Measurements from ENCODE around the gene RBX1.

GRCh38 chr22:40957601-40958000 is 6.4 kb downstream of the RBX1 start:
- no peak for TF ChIP-seq CTCF (conservative IDR thresholded peaks at IDR 0.05; ENCODE audit: low read depth in 2 of 2)
- TF ChIP-seq JUNB (IDR thresholded peaks at IDR 0.05; ENCODE audit: unreplicated experiment): no peak
- TF ChIP-seq EZH2 (IDR thresholded peaks at IDR 0.05; ENCODE audit: low read depth, unreplicated experiment): no peak
- no peak for TF ChIP-seq ZNF462 (CRISPR knock-in tag; IDR thresholded peaks at IDR 0.05)
- no peak for TF ChIP-seq POLR2AphosphoS5 (IDR thresholded peaks at IDR 0.05; ENCODE audit: low read depth)
- TF ChIP-seq REST (IDR thresholded peaks at IDR 0.05; ENCODE audit: unreplicated experiment): no peak
- TF ChIP-seq, protein P1, sequence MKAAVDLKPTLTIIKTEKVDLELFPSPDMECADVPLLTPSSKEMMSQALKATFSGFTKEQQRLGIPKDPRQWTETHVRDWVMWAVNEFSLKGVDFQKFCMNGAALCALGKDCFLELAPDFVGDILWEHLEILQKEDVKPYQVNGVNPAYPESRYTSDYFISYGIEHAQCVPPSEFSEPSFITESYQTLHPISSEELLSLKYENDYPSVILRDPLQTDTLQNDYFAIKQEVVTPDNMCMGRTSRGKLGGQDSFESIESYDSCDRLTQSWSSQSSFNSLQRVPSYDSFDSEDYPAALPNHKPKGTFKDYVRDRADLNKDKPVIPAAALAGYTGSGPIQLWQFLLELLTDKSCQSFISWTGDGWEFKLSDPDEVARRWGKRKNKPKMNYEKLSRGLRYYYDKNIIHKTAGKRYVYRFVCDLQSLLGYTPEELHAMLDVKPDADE (IDR thresholded peaks at IDR 0.05): no peak
- TF ChIP-seq EZH2phosphoT487 (IDR thresholded peaks at IDR 0.05; ENCODE audit: unreplicated experiment): no peak
- no peak for TF ChIP-seq CREB1 (CRISPR knock-in tag; IDR thresholded peaks at IDR 0.05; ENCODE audit: low read depth)
- TF ChIP-seq NANOG (IDR thresholded peaks at IDR 0.05; ENCODE audit: borderline replicate concordance): no peak
- no peak for TF ChIP-seq STAT1 (IDR thresholded peaks at IDR 0.05; ENCODE audit: unreplicated experiment)
- no peak for TF ChIP-seq ZNF331 (CRISPR knock-in tag; IDR thresholded peaks at IDR 0.05; ENCODE audit: low read depth)
